CD4-positive, alpha-beta T cell treated with Interleukin-4 for 4 hours (primary cell): ENCODE data around the gene DUSP8.
A peak's percentile ranks its signal among the peaks of the same experiment; 100 is the strongest.
"Not testable (repeated sequence)": the region's sequence is repeated elsewhere in the genome, so short reads cannot be mapped to it uniquely, and the experiment has no call there.

Experiments used
- DNase-seq: peaks from one replicate; pipeline ENCODE4 v3.0.0-alpha.2; 2020

Gene DUSP8

GRCh38 chr11:1572197-1573076, at the start of gene DUSP8:
DUSP8 (minus strand) TSS chr11:1572271; CDS start chr11:1565826, 6,445 bp downstream.
- DNase-seq = peak; percentile 91

DNA sequence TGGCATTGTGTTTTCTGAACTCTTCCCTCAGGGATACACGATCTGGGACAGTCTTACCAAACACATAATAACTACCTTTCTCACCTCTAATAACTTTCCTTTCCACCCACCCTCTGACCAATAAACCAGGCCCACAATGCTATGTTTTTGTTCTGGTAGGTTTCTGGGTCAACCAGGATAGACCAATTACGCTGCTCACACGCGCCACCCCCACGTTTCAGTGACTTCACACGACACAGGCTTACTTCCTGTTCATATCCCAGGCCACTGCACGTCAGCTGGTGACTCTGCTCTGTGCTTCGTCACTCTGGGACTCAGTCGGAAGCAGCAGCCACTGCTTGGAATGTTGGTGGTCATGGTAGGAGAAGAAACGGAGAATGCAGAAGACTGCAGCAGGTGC, 47.4 kb upstream of the DUSP8 start:
- DNase-seq = peak; percentile 11

DNA sequence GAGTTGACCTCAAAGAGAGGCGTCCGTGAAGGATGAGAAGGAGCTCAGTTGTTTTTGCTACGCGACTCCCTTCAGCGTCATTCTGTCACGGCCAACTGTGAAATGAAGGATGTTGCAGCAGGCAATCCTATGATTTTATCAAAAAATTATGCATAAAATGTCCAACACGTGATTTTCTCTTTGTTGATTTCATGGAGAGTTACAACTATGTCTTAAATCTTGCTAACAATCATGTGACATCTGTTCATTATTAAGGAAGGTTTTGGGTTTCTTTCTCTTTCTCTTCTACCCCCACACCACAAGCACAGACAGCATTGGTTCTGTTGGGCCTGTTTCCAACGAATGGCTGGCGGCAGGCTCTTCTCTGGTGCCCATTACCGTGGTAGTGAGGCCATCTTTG, 46.2 kb upstream of the DUSP8 start:
- DNase-seq = no peak

GRCh38 chr11:1608363-1608762, 36.3 kb upstream of the DUSP8 start, which contains the start of gene KRTAP5-3:
KRTAP5-3 (minus strand) TSS chr11:1608463; CDS start chr11:1608385, 78 bp downstream.
- DNase-seq = no peak

DNA sequence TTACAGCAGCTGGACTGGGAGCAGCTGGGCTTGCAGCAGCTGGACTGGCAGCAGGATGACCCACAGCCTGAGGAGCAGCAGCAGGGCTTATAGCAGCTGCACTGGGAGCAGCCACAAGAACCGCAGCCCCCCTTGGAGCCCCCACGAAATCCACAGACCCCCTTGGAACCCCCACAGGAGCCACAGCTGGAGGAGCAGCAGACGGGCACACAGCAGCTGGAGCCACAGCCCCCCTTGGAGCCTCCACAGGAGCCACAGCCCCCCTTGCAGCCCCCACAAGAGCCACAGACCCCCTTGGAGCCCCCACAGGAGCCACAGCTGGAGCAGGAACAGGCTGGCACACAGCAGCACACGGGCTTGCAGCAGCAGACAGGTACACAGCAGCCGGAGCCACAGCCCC, 35.8 kb upstream of the DUSP8 start:
- DNase-seq = not testable (repeated sequence)

DNA sequence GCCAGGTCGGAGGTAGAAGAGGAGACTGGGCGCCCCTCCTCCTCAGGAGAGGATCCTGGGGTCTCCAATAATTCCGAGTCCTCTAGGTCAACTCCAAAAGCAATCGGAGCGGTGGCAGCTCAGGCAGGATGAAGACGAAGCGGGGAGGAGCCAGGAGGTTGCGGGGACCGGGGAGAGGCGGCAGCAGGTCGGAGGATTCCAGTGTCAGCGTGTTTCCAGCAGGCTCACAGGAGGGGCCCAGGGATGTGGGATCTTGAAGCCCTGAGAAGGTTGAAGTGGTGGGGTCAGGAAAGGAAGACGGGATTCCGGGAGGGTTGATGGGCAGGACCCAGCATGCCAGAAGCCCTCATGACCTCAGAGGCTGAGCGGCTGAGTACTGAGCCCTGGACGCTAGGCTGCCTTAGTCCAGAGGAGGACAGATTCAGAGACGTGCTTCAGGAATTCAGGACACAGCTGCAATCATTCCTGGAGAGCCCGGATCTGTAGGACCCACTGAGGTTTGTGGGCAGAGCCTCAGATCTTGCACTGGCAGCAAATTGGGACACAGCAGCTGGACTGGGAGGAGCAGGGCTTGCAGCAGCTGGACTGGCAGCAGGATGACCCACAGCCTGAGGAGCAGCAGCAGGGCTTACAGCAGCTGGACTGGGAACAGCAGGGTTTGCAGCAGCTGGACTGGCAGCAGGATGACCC, 35.2 kb upstream of the DUSP8 start:
- DNase-seq = not testable (repeated sequence)

GRCh38 chr11:1605923-1606322, 33.9 kb upstream of the DUSP8 start:
- peak; percentile 30 for DNase-seq

- DNase-seq = no peak
These were observed 32.6 kb upstream of the DUSP8 start for GRCh38 chr11:1604711-1605110.

GRCh38 chr11:1604181-1604580, 32.1 kb upstream of the DUSP8 start:
- no peak for DNase-seq

DNA sequence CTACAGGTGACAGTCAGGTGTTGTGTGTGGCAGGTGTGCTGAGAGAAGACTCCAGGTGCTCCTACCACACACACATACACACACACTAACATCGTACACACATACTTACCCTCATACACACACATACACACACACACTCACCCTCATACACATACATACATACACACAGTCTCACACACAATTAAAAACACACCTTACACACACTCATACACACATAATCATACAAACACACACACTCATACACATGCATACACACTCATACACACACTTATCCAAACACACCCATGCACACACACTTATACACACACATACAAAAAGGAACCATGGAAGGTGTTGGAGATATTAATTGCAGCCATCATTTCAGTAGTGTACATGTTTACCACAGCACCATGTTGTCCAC, 31.6 kb upstream of the DUSP8 start:
- DNase-seq = no peak

DNA sequence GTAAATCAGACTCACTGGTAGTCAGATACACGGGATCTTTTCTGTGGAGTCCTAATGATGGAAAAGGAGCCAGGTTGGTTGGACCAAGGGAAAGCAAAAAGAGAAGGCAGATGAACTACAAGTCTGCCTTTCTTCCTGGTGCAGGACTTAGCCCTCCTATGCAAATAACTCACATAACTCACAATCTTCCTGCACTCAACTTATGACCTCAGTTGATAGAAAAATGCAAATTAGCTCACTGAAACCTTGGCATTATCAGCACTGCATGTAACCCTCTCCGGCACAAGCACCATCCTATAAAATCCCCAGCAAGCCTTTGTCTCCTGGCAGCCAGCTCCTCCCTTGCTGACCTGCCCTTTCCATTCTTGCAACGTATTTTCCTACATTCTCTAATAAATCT, 29.6 kb upstream of the DUSP8 start:
- not testable (repeated sequence) for DNase-seq

GRCh38 chr11:1600626-1601025, 28.6 kb upstream of the DUSP8 start:
- no peak for DNase-seq

DNA sequence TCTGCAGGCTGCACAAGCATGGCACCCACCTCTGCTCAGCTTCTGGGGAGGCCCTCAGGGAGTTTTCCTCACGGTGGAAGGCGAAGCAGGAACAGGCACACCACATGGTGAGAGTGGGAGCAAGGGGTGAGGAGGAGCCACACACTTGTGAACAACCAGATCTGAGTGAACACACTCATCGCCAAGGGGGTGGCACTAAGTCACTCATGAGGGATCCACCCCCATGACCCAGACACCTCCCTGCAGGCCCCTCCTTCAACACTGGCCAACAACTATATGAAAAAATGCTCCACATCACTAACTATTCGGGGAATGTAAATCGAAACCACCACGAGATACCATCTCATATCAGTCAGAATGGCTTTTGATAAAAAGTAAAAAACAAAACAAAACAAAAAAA, 26.7 kb upstream of the DUSP8 start:
- DNase-seq = peak; percentile 17

- DNase-seq = not testable (repeated sequence)
These were observed 26.3 kb upstream of the DUSP8 start for GRCh38 chr11:1598406-1598805.

- DNase-seq = no peak
These were observed 25.9 kb upstream of the DUSP8 start, which contains the start of gene KRTAP5-2 for GRCh38 chr11:1597994-1598380. KRTAP5-2 (minus strand) TSS chr11:1598294; CDS start chr11:1598250, 44 bp downstream.

- no peak for DNase-seq
These were observed 25.4 kb upstream of the DUSP8 start for GRCh38 chr11:1597331-1597993.

DNA sequence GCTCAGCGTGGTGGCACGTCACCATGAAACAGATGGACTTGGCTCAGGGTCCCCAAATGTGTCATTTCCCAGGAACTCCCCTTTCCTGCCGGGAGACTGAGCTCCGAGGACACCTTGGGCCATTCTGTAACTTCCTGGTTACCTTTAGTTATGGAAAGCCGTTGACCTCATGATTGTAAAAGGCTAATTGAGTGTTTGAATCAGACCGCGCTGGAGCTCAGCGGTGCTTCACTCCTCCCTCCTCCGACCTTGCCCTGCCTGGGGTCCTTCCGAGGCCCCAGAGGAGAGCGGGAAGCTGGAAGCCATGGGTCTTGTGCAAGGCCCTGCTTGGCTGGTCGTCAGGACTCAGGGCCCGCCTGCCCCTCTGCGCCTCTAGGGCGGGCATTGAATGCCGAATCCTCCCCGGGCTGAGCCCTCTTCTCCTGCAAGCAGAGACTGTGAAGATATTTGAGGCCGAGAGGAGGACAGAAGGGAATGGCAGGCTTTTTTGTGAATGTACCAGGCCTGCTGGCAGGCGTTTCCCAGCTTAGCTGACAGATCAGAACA, 24.6 kb upstream of the DUSP8 start:
- not testable (repeated sequence) for DNase-seq

GRCh38 chr11:1595994-1596575, 24.0 kb upstream of the DUSP8 start:
- not testable (repeated sequence) for DNase-seq

DNA sequence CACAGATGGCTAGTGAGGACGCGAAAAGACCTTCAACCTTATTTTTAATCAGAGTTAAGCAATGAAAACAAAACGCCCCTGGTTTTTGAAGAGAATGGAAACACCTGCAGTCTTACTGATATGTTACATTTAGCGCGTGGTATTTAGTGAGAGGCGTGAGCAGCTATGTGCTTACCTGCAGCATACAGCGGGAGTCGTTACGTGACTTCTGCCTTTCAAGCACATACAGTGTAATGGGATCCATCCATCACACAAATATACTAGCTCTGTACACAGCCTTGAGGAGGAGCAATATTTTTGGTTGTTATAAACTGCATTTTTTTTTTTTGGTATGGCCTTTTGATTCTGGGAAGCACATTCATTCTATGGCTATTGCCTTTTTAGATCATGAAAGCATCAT, 20.6 kb upstream of the DUSP8 start:
- DNase-seq = no peak

- DNase-seq = no peak
These were observed 17.9 kb upstream of the DUSP8 start for GRCh38 chr11:1589996-1590395.

GRCh38 chr11:1589191-1589963, 17.3 kb upstream of the DUSP8 start:
- DNase-seq = peak; percentile 68

- no peak for DNase-seq
These were observed 14.6 kb upstream of the DUSP8 start for GRCh38 chr11:1586699-1587098.
